Gastroesophageal sphincter (tissue), 3 donors: Measurements from ENCODE around the gene PCP2.

Source experiments
- CTCF ChIP-seq, 4 experiments: fragments of 200-600 bp in 2 of 4; fragments of 450-650 bp in 2 of 4; sonication (generic) in 1 of 4; IDR thresholded peaks; one replicate each; pipeline ENCODE4 v1.5.1; 2017 to 2019; ENCODE audit warnings: antibody characterized with exemption in 4 of 4, mild to moderate bottlenecking in 2 of 4, moderate library complexity in 2 of 4
- EP300 ChIP-seq: sonication (generic); formaldehyde crosslinking; IDR thresholded peaks from one replicate; pipeline ENCODE4 v1.6.1; 2017; ENCODE audit warnings: antibody characterized with exemption, mild to moderate bottlenecking
- POLR2A ChIP-seq, 2 donors: fragments of 450-650 bp; IDR thresholded peaks; one replicate each; pipeline ENCODE4 v1.6.1; 2017; ENCODE audit warnings: antibody characterized with exemption in 2 of 2, mild to moderate bottlenecking in 2 of 2, moderate library complexity in 1 of 2

- no peak for TF ChIP-seq EP300
- no peak for TF ChIP-seq CTCF (IDR thresholded peaks at IDR 0.05)
- TF ChIP-seq POLR2A (IDR thresholded peaks at IDR 0.05) = no peak
Measured at GRCh38 chr19:7643031-7643415, 9.5 kb upstream of the PCP2 start.
